PC-3 (cell line): ENCODE measurements around the gene NLRX1. TPM values are rescaled to one million over a fixed set of nuclear protein-coding genes. Genes with fewer than 3 reads are reported as not detected.
A peak's percentile ranks its signal among the peaks of the same experiment; 100 is the strongest.

ENCODE experiments used
- ATAC-seq: fragments of 200-7000 bp; cut with Tn5 transposase; 2 replicates; pipeline ENCODE4 v1.9.1; 2020; ENCODE audit warnings: mild to moderate bottlenecking, moderate library complexity
- BruUV-seq: library from RNA; stranded (reverse); fragments of 400-500 nt; replicated peaks from 2 replicates; lab custom pipeline; 2021; lab: Mats Ljungman, UMichigan
- CTCF ChIA-PET: fragments of 300-600 bp; sonication (Branson Sonifier 250); formaldehyde crosslinking; loops from one replicate; lab custom pipeline; 2022; ENCODE audit warnings: antibody characterized with exemption; lab: Charles Lee
- POLR2A ChIA-PET: fragments of 300-600 bp; sonication (Branson Sonifier 250); formaldehyde crosslinking; loops from one replicate; lab custom pipeline; 2022; ENCODE audit warnings: antibody characterized with exemption; ENCODE audit not compliant: unreplicated experiment; lab: Charles Lee
- DNase-seq: peaks from one replicate; pipeline ENCODE4 v3.0.0-alpha.2; 2015
- H2AFZ ChIP-seq: fragments of 300-600 bp; sonication (generic); 2 replicates; pipeline ENCODE4 v1.6.0; 2016; ENCODE audit warnings: antibody characterized with exemption, low read length
- H3F3A ChIP-seq: fragments of 300-600 bp; sonication (generic); one replicate; pipeline ENCODE4 v1.6.0; 2017; ENCODE audit warnings: antibody characterized with exemption, low read length, control low read depth, mild to moderate bottlenecking; ENCODE audit not compliant: unreplicated experiment
- H3K27ac ChIP-seq: fragments of 300-600 bp; sonication (generic); 2 replicates; pipeline ENCODE4 v1.5.1; 2016; ENCODE audit warnings: mild to moderate bottlenecking, low read length
- H3K27me3 ChIP-seq: fragments of 300-600 bp; sonication (generic); 2 replicates; pipeline ENCODE4 v1.6.1; 2016; ENCODE audit warnings: low read length, mixed read lengths
- H3K36me3 ChIP-seq: fragments of 300-600 bp; sonication (generic); 2 replicates; pipeline ENCODE4 v1.6.1; 2016; ENCODE audit warnings: low read depth, mixed run types, low read length, mixed read lengths
- H3K4me1 ChIP-seq: fragments of 300-600 bp; sonication (generic); 2 replicates; pipeline ENCODE4 v1.5.1; 2016; ENCODE audit warnings: low read length; ENCODE audit not compliant: insufficient read depth
- H3K4me2 ChIP-seq: fragments of 300-600 bp; sonication (generic); 2 replicates; pipeline ENCODE4 v1.6.0; 2016; ENCODE audit warnings: low read length
- H3K4me3 ChIP-seq: fragments of 300-600 bp; sonication (generic); 2 replicates; pipeline ENCODE4 v1.5.1; 2016; ENCODE audit warnings: mild to moderate bottlenecking, low read length, mixed read lengths
- H3K79me2 ChIP-seq: fragments of 300-600 bp; sonication (generic); 2 replicates; pipeline ENCODE4 v1.6.1; 2017; ENCODE audit warnings: low read length, mixed read lengths
- H3K9ac ChIP-seq: fragments of 300-600 bp; sonication (generic); 2 replicates; pipeline ENCODE4 v1.6.0; 2016; ENCODE audit warnings: mild to moderate bottlenecking, low read length
- H3K9me2 ChIP-seq: fragments of 300-600 bp; sonication (generic); replicated peaks from 2 replicates; pipeline ENCODE4 v1.6.1; 2016; ENCODE audit warnings: mixed run types, low read length, mixed read lengths
- H3K9me3 ChIP-seq: fragments of 300-600 bp; sonication (generic); 2 replicates; pipeline ENCODE4 v1.6.1; 2016; ENCODE audit warnings: low read length, mixed read lengths
- H4K20me1 ChIP-seq: fragments of 300-600 bp; sonication (generic); 2 replicates; pipeline ENCODE4 v1.6.1; 2016; ENCODE audit warnings: low read length, mixed read lengths
- CTCF ChIP-seq: fragments of 300-600 bp; sonication (generic); conservative IDR thresholded peaks from 2 replicates; pipeline ENCODE4 v1.5.1; 2017; ENCODE audit warnings: antibody characterized with exemption, low read depth, mild to moderate bottlenecking, low read length
- EZH2 ChIP-seq: fragments of 300-600 bp; sonication (generic); IDR thresholded peaks from one replicate; pipeline ENCODE4 v1.6.1; 2017; ENCODE audit warnings: antibody characterized with exemption, mild to moderate bottlenecking, low read length; ENCODE audit not compliant: unreplicated experiment
- EZH2phosphoT487 ChIP-seq: fragments of 300-600 bp; sonication (generic); IDR thresholded peaks from 2 replicates; pipeline ENCODE4 v1.6.1; 2018; ENCODE audit warnings: mild to moderate bottlenecking, antibody characterized with exemption, low read length, borderline replicate concordance
- intact Hi-C: fragments of 100-400 bp; cut with micrococcal nuclease; formaldehyde crosslinking; loops from 2 replicates; pipeline ENCODE4 v1.9.0; 2023
- total RNA-seq: library from RNA; depleted of rRNA; stranded (reverse); fragments of >200 nt; gene quantifications from 2 replicates; pipeline ENCODE4 v1.2.3, GENCODE V29; 2014

NLRX1 gene
- total RNA-seq, 1 experiment from 2014 or later, result 17.2 TPM

GRCh38 chr11:119167933-119168332 is 592 bp upstream of the NLRX1 start:
- H3K9ac ChIP-seq, result no peak overlapping the region
- intact Hi-C loops, result loop anchor here (1.0 to 10.0 kb wide), 2 partner anchors 29 to 157 kb away; no protein-coding TSS in a partner anchor
- H4K20me1 ChIP-seq, result no peaks in the 10 kb centered on the region
- no peak for TF ChIP-seq EZH2
- no peak for TF ChIP-seq CTCF
- no peak for TF ChIP-seq EZH2phosphoT487
- H3K9me2 ChIP-seq, result no peaks in the 10 kb centered on the region
- CTCF ChIA-PET, result interaction anchor here (0.6 kb wide), 1 partner anchor 24 kb away, joined by 3 read pairs; no protein-coding TSS in a partner anchor
- peaks cover 22% of the 10 kb centered on the region for H3K4me1 ChIP-seq
- no peaks in the 10 kb centered on the region for H3K79me2 ChIP-seq
- H3K36me3 ChIP-seq, result no peaks in the 10 kb centered on the region
- no peak overlapping the region for H2AFZ ChIP-seq
- no peak overlapping the region for H3K27ac ChIP-seq
- POLR2A ChIA-PET, result no interaction called here
- no peak overlapping the region; the same call in 1 of the 2 replicates for H3K4me3 ChIP-seq
- BruUV-seq, result no TSS peak
- H3K27me3 ChIP-seq, result no peaks in the 10 kb centered on the region
- no peaks in the 10 kb centered on the region for H3K9me3 ChIP-seq
- no peak overlapping the region for H3K4me2 ChIP-seq
- no peaks in the 10 kb centered on the region for H3F3A ChIP-seq
- peak; percentile 58 for DNase-seq
- ATAC-seq, result peak; percentile 60

GRCh38 chr11:119169282-119169719 is 776 bp downstream of the NLRX1 start:
- Histone ChIP-seq H3K9me2 (no peaks in the 10 kb centered on the region), H3K36me3 (no peaks in the 10 kb centered on the region), H3K27ac (peak overlapping the region; percentile 36), H3K4me1 (peaks cover 22% of the 10 kb centered on the region), H3K9ac (peak overlapping the region; percentile 84), H4K20me1 (no peaks in the 10 kb centered on the region), H3K4me3 (peak overlapping the region; percentile 80), H3K79me2 (no peaks in the 10 kb centered on the region), H3K27me3 (no peaks in the 10 kb centered on the region), H3F3A (no peaks in the 10 kb centered on the region), H3K9me3 (no peaks in the 10 kb centered on the region), H2AFZ (peak overlapping the region; percentile 94), H3K4me2 (peak overlapping the region; percentile 87)
- DNase-seq (peak; percentile 72), ATAC-seq (peak; percentile 39)
- ChIA-PET POLR2A (interaction anchor here (0.5 to 1.1 kb wide), 3 partner anchors 27 to 952 kb away, joined by 3 to 4 read pairs (median 3); partner anchors contain the start of gene HINFP), CTCF (interaction anchor here (0.6 to 0.9 kb wide), 4 partner anchors 18 to 74 kb away, joined by 3 to 4 read pairs (median 3); a partner anchor contains a TSS)
- TF ChIP-seq EZH2, result no peak
- TF ChIP-seq EZH2phosphoT487, result no peak
- no peak for TF ChIP-seq CTCF
- TSS peak; percentile 79 for BruUV-seq
- intact Hi-C loops, result loop anchor here (10.0 kb wide), 1 partner anchor 156 kb away; no protein-coding TSS in a partner anchor

- Histone ChIP-seq H3K27ac (no peak overlapping the region), H3K79me2 (no peaks in the 10 kb centered on the region), H3K9ac (no peak overlapping the region), H2AFZ (no peak overlapping the region), H3F3A (no peaks in the 10 kb centered on the region), H3K4me2 (no peak overlapping the region), H3K4me3 (no peak overlapping the region), H3K36me3 (no peaks in the 10 kb centered on the region), H3K9me2 (no peaks in the 10 kb centered on the region), H3K27me3 (no peaks in the 10 kb centered on the region), H4K20me1 (no peaks in the 10 kb centered on the region), H3K4me1 (peaks cover 25% of the 10 kb centered on the region), H3K9me3 (no peaks in the 10 kb centered on the region)
- no TSS peak for BruUV-seq
- intact Hi-C loops, result no loop called here
- CTCF ChIA-PET, result no interaction called here
- no peak for TF ChIP-seq CTCF
- TF ChIP-seq EZH2phosphoT487, result no peak
- TF ChIP-seq EZH2, result no peak
- POLR2A ChIA-PET, result interaction anchor here (0.5 kb wide), 1 partner anchor 183 kb away, joined by 3 read pairs; no protein-coding TSS in a partner anchor
- no peak for ATAC-seq
- no peak for DNase-seq
These were observed 4.0 kb downstream of the NLRX1 start for GRCh38 chr11:119172513-119172912.
